ENCODE measurements around the gene GPN3.
A peak's percentile ranks its signal among the peaks of the same experiment; 100 is the strongest.
"Not testable (repeated sequence)": the region's sequence is repeated elsewhere in the genome, so short reads cannot be mapped to it uniquely, and the experiment has no call there.

Gene GPN3

GRCh38 chr12:110449799-110450497 is 18.1 kb downstream of the GPN3 start, which contains the start of gene ARPC3:
ARPC3 (minus strand) TSS chr12:110450337; CDS start chr12:110450260, 77 bp downstream.
- peak; percentile 80 to 94 (median 87) for DNase-seq (ENCODE audit: low read depth in 4 of 4, low spot score in 1 of 4)

- DNase-seq (ENCODE audit: low read depth in 4 of 4, low spot score in 1 of 4), result no peak
Observed at GRCh38 chr12:110444455-110444854, 23.6 kb downstream of the GPN3 start.

- DNase-seq (ENCODE audit: low read depth in 4 of 4, low spot score in 1 of 4), result no peak
Observed at GRCh38 chr12:110436231-110436630, 31.8 kb downstream of the GPN3 start.

DNA sequence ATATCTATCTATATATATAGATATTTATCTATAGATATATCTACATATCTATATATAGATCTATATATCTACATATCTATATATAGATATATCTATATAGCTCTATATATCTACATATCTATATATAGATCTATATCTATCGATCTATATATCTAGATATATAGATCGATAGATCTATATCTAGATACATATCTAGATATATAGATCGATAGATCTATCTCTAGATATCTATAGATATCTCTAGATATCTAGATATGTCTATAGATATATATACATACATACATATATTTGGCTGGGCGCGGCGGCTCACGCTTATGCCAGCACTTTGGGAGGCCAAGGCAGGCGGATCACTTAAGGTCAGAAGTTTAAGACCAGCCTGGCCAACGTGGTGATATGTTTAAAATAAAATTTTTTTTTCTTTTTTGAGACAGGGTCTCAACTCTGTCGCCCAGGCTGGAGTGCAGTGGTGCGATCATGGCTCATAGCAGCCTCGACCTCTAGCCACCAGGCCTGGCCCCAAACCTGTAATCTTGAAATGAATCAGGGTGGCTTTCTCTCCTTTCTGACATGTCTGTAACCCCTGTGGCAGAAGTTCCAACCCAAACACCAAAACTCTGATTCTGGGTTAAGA is 36.0 kb downstream of the GPN3 start:
- no peak for DNase-seq (ENCODE audit: low read depth in 4 of 4, low spot score in 1 of 4)

DNA sequence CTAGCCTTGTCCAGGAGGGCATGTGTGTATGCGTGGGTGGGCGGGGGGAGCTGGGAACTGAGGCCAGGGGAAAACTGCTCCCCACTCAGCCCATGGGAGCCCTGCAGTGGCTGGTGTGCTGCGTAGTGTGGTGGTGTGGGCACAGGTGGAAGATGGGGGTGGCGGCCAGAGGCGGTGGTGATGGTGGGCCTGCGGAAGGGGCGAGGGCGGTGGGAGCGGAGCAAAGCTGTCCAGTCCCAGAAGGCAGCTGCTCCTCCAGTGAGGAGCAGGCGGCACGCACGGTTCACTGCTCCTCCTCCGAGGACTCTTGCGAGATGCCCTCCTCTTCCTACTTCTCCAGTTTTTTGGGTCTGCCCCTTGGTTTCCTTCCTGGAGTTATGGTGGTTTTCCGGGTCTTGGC is 38.4 kb downstream of the GPN3 start:
- not testable (repeated sequence) for DNase-seq (ENCODE audit: low read depth in 4 of 4, low spot score in 1 of 4)

GRCh38 chr12:110426406-110426805 is 41.7 kb downstream of the GPN3 start:
- DNase-seq (ENCODE audit: low read depth in 4 of 4, low spot score in 1 of 4), result no peak

DNA sequence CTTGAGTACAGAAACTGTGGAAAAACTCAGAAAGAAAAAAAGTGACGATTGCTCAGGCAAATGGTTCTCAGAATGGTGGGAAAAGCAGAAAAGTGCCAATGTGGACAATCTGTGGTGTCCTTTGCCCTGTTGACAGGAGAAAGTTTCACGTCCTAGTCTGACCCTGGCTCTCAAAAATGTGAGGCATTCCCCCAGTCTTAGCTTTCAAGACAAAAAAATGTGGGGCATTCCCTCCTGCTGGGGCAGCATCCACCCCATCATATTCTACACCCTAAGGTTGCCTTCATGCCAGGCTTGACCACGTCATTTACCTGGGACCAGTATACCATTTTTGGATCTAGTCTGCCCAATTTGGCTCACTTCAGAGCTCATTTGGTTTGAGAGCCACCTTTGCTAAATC is 43.8 kb downstream of the GPN3 start:
- DNase-seq (ENCODE audit: low read depth in 4 of 4, low spot score in 1 of 4), result no peak

GRCh38 chr12:110421701-110422100 is 46.4 kb downstream of the GPN3 start:
- DNase-seq (ENCODE audit: low read depth in 4 of 4, low spot score in 1 of 4), result no peak

- DNase-seq (ENCODE audit: low read depth in 4 of 4, low spot score in 1 of 4), result no peak
Observed at GRCh38 chr12:110421159-110421661, 46.8 kb downstream of the GPN3 start.

DNA sequence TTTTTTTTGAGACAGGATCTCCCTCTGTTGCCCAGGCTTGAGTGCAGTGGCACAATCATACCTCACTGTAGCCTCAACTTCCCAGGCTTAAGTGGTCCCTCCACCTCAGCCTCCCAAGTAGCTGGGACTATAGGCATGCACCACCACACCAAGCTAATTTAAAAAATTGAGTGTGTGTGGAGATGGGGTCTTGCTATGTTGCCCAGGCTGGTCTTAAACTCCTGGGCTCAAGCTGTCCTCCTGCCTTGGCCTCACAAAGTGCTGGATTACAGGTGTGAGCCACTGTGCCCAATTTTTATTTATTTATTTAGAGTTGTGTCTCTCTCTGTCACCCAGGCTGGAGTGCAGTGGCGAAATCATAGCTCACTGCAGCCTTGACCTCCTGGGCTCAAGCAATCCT is 47.4 kb downstream of the GPN3 start:
- not testable (repeated sequence) for DNase-seq (ENCODE audit: low read depth in 4 of 4, low spot score in 1 of 4)

- not testable (repeated sequence) for DNase-seq (ENCODE audit: low read depth in 4 of 4, low spot score in 1 of 4)
Observed at GRCh38 chr12:110417113-110417512, 50.9 kb downstream of the GPN3 start.

DNA sequence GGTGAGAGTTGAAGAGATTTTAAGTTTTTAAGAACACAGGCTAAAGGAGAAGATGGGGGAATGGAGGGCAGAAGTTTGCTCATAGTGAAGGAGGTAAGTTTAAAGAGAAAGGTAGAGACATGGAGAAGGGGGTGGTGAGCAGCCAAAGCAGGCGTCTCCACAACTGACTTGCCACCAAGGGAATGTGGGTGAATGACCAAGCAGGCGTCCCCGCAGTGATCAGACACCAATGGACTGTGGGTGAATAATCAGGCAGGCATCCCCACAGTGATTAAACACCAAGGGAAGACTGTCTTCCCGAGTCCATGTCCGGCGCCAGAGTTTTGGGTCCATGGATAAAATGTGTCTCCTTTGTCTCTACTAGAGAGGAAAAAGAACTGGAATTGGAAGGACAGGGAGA is 58.0 kb downstream of the GPN3 start:
- DNase-seq (ENCODE audit: low read depth in 4 of 4, low spot score in 1 of 4), result not testable (repeated sequence)

- not testable (repeated sequence) for DNase-seq (ENCODE audit: low read depth in 4 of 4, low spot score in 1 of 4)
Observed at GRCh38 chr12:110405126-110405662, 62.9 kb downstream of the GPN3 start.

GRCh38 chr12:110403976-110404682 is 63.9 kb downstream of the GPN3 start:
- DNase-seq (ENCODE audit: low read depth in 4 of 4, low spot score in 1 of 4), result peak; percentile 46 to 70 (median 64)

GRCh38 chr12:110403146-110403975 is 64.7 kb downstream of the GPN3 start, which contains the start of gene ANAPC7:
ANAPC7 (minus strand) TSS chr12:110403708; CDS start chr12:110403627, 81 bp downstream.
- DNase-seq (ENCODE audit: low read depth in 4 of 4, low spot score in 1 of 4), result peak; percentile 59 to 82 (median 76)
